ENCODE measurements around the gene AHCYL1.

- TF ChIP-seq CTCF (IDR thresholded peaks at IDR 0.05; ENCODE audit: insufficient read depth, low read length) (no peak), POLR2AphosphoS5 (IDR thresholded peaks at IDR 0.05; ENCODE audit: low read depth) (no peak), REST (IDR thresholded peaks at IDR 0.05; ENCODE audit: insufficient replicate concordance, low read depth) (no peak), SPI1 (IDR thresholded peaks at IDR 0.05; ENCODE audit: borderline replicate concordance, low read depth) (no peak)
Measured at GRCh38 chr1:110024613-110025012, 40.0 kb downstream of the AHCYL1 start.
